Measurements from ENCODE around the gene PTPRG.

PTPRG gene

GRCh38 chr3:61657689-61658088 is 96.3 kb downstream of the PTPRG start:
- no peak for DNase-seq (ENCODE audit: low read depth)

- DNase-seq (ENCODE audit: low read depth) = no peak
Observed at GRCh38 chr3:61662861-61663260, 101.5 kb downstream of the PTPRG start.

GRCh38 chr3:61663356-61664104 is 102.2 kb downstream of the PTPRG start:
- DNase-seq (ENCODE audit: low read depth) = no peak

- DNase-seq (ENCODE audit: low read depth) = no peak
Observed at GRCh38 chr3:61664105-61664482, 102.7 kb downstream of the PTPRG start.

GRCh38 chr3:61665121-61665520 is 103.8 kb downstream of the PTPRG start:
- DNase-seq (ENCODE audit: low read depth) = no peak

- DNase-seq (ENCODE audit: low read depth) = no peak
Observed at GRCh38 chr3:61665987-61666386, 104.6 kb downstream of the PTPRG start.

GRCh38 chr3:61666615-61667330 is 105.4 kb downstream of the PTPRG start:
- no peak for DNase-seq (ENCODE audit: low read depth)

- DNase-seq (ENCODE audit: low read depth) = no peak
Observed at GRCh38 chr3:61667383-61667782, 106.0 kb downstream of the PTPRG start.

- DNase-seq (ENCODE audit: low read depth) = no peak
Observed at GRCh38 chr3:61667814-61668213, 106.4 kb downstream of the PTPRG start.

- no peak for DNase-seq (ENCODE audit: low read depth)
Observed at GRCh38 chr3:61668317-61668864, 107.0 kb downstream of the PTPRG start.

GRCh38 chr3:61669203-61669602 is 107.8 kb downstream of the PTPRG start:
- DNase-seq (ENCODE audit: low read depth) = no peak

GRCh38 chr3:61669668-61670299 is 108.4 kb downstream of the PTPRG start:
- no peak for DNase-seq (ENCODE audit: low read depth)

GRCh38 chr3:61673651-61674050 is 112.3 kb downstream of the PTPRG start:
- DNase-seq (ENCODE audit: low read depth) = no peak

GRCh38 chr3:61674596-61674995 is 113.2 kb downstream of the PTPRG start:
- DNase-seq (ENCODE audit: low read depth) = no peak

- DNase-seq (ENCODE audit: low read depth) = no peak
Observed at GRCh38 chr3:61679026-61679425, 117.7 kb downstream of the PTPRG start.

GRCh38 chr3:61680617-61681016 is 119.2 kb downstream of the PTPRG start:
- no peak for DNase-seq (ENCODE audit: low read depth)

GRCh38 chr3:61681636-61682035 is 120.3 kb downstream of the PTPRG start:
- no peak for DNase-seq (ENCODE audit: low read depth)

- no peak for DNase-seq (ENCODE audit: low read depth)
Observed at GRCh38 chr3:61682671-61683548, 121.5 kb downstream of the PTPRG start.

GRCh38 chr3:61683549-61684236 is 122.3 kb downstream of the PTPRG start:
- DNase-seq (ENCODE audit: low read depth) = no peak

GRCh38 chr3:61684386-61684785 is 123.0 kb downstream of the PTPRG start:
- DNase-seq (ENCODE audit: low read depth) = no peak

GRCh38 chr3:61685755-61686154 is 124.4 kb downstream of the PTPRG start:
- DNase-seq (ENCODE audit: low read depth) = no peak
